Kidney (tissue), 14 donors: ENCODE data around the gene PID1. TPM values are rescaled to one million over a fixed set of nuclear protein-coding genes. Genes with fewer than 3 reads are reported as not detected.

Experiments
- DNase-seq, 5 donors: peaks; one replicate each; pipeline ENCODE4 v3.0.0-alpha.2; 2013 to 2020
- FAIRE-seq: peaks from 2 replicates; lab custom pipeline; 2012; peaks lifted over from hg19 to GRCh38; lab: Jason Lieb, UNC
- H3K27ac ChIP-seq, 2 donors: one replicate each; pipeline ENCODE4 v1.7.0; 2013; ENCODE audit warnings: low read depth in 2 of 2, low read length in 2 of 2, inconsistent platforms in 1 of 2
- H3K27me3 ChIP-seq: one replicate; pipeline ENCODE4 v1.7.1; 2013; ENCODE audit warnings: low read length, inconsistent platforms; ENCODE audit not compliant: control insufficient read depth, insufficient read depth
- H3K36me3 ChIP-seq, 3 donors: one replicate each; pipeline versions ENCODE4 v1.7.0 to v1.7.1; 2013; ENCODE audit warnings: low read length in 3 of 3, control low read depth in 1 of 3, inconsistent platforms in 1 of 3; ENCODE audit not compliant: insufficient read depth in 3 of 3, control insufficient read depth in 2 of 3
- H3K4me1 ChIP-seq, 3 donors: one replicate each; pipeline versions ENCODE4 v1.7.0 to v1.7.1; 2013; ENCODE audit warnings: low read length in 3 of 3, inconsistent platforms in 1 of 3, low read depth in 1 of 3; ENCODE audit not compliant: control insufficient read depth in 2 of 3, insufficient read depth in 2 of 3
- H3K4me3 ChIP-seq, 3 donors: one replicate each; pipeline versions ENCODE4 v1.7.0 to v1.8.1; 2013; ENCODE audit warnings: low read length in 3 of 3, control low read depth in 1 of 3, inconsistent platforms in 1 of 3
- H3K9ac ChIP-seq, 3 donors: one replicate each; pipeline versions ENCODE4 v1.7.0 to v1.7.1; 2013; ENCODE audit warnings: low read length in 3 of 3, control low read depth in 1 of 3, inconsistent platforms in 1 of 3
- H3K9me3 ChIP-seq, 3 donors: one replicate each; pipeline versions ENCODE4 v1.7.0 to v1.7.1; 2013; ENCODE audit warnings: low read length in 3 of 3, control low read depth in 1 of 3, inconsistent platforms in 1 of 3; ENCODE audit not compliant: control insufficient read depth in 2 of 3, insufficient read depth in 1 of 3
- CTCF ChIP-seq: IDR thresholded peaks from 3 replicates; pipeline ENCODE4 v1.5.1; 2012; ENCODE audit warnings: mild to moderate bottlenecking, moderate library complexity, borderline replicate concordance; ENCODE audit not compliant: insufficient read depth; ENCODE audit errors: extremely low read depth
- intact Hi-C: fragments of 100-400 bp; cut with DNase I; formaldehyde crosslinking; loops from one replicate; pipeline ENCODE4 v1.11.1; 2022
- polyA plus RNA-seq: library from polyadenylated mRNA; stranded (reverse); fragments of 350-450 nt; fragmentation: Illumina TruSeq; extraction: RNeasy Lipid Tissue Mini Kit (QIAGEN cat#74804); gene quantifications from one replicate; pipeline ENCODE4 v1.2.3, GENCODE V29; 2014; ENCODE audit warnings: low read depth, low replicate concordance; ENCODE audit not compliant: insufficient read depth
- total RNA-seq: library from RNA; stranded (reverse); fragmentation: NEBNext Ultra II Directional; extraction: Animal tissue kit (Norgen Biotek cat#: 25700); gene quantifications from one replicate; pipeline ENCODE4 v1.2.1, GENCODE V29; 2021
- donor health status: control.
- donor health status: control.
- donor health status: control.
- donor health status: control.
- donor health status: control.
- donor health status: DM: yes; HTN: yes; CAD: no.
- donor health status: Normal renal cell carcinoma (clear cell type).

Gene PID1
- total and polyA plus RNA-seq, 2 donors from 2014 or later: 2.1 to 9.4 TPM

DNA sequence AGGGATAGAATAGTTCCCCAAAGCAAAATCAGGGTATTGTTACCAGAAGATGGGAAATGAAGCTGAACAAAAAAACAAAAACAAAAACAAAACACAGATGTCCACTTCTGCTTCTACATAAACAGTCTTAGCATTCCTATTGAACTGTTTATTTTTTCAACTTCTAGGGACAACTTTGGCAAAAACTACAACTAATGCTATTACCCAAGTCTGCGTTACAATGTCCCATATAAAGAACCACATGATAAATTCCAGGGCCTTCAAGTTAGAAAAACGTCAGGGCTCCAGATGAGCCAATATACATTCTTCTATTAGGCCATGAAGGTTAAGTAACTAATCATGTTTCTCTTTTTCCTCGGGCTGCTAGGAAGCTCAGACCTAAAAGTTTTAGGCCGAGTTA lies 16.9 kb downstream of the PID1 start:
- H3K9me3 ChIP-seq: no peaks in the 10 kb centered on the region
- FAIRE-seq: no peak
- H3K4me3 ChIP-seq: no peak overlapping the region
- no peaks in the 10 kb centered on the region for H3K4me1 ChIP-seq
- H3K27ac ChIP-seq: no peak overlapping the region
- H3K9ac ChIP-seq: no peak overlapping the region
- no peak for DNase-seq
- intact Hi-C loops: no loop called here
- H3K36me3 ChIP-seq: no peaks in the 10 kb centered on the region
- TF ChIP-seq CTCF: no peak
- no peaks in the 10 kb centered on the region for H3K27me3 ChIP-seq

GRCh38 chr2:229252996-229253395 lies 18.1 kb downstream of the PID1 start:
- Histone ChIP-seq H3K9ac (no peak overlapping the region), H3K4me3 (no peak overlapping the region), H3K4me1 (peaks cover 0 to 1% (median 0%) of the 10 kb centered on the region in 3 donors), H3K27ac (no peak overlapping the region), H3K36me3 (no peaks in the 10 kb centered on the region), H3K27me3 (no peaks in the 10 kb centered on the region), H3K9me3 (no peaks in the 10 kb centered on the region)
- intact Hi-C loops: no loop called here
- no peak for TF ChIP-seq CTCF
- DNase-seq (no peak), FAIRE-seq (no peak)

DNA sequence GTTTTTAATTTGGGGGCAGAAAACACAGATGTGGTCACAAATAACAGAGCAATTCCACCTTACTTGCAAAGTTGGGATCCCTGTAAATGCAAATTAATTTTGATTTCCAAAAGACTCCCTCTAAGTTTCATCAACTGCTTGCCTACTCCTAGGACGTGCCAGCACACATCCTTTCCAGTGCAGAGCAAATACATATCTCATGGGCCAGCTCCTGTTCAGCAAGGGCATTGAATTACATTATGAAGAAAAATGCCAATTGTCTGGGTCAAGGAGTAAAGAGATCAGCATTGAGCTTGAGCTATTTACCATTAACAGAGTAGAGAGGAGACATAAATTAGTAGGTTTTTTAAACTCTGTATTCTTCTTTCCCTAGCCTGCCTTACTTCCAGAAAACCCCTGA lies 18.8 kb downstream of the PID1 start:
- Histone ChIP-seq H3K9ac (no peak overlapping the region), H3K27me3 (no peaks in the 10 kb centered on the region), H3K4me3 (no peak overlapping the region), H3K4me1 (peaks cover 0 to 2% (median 0%) of the 10 kb centered on the region in 3 donors), H3K27ac (no peak overlapping the region), H3K9me3 (no peaks in the 10 kb centered on the region), H3K36me3 (no peaks in the 10 kb centered on the region)
- no peak for DNase-seq
- intact Hi-C loops: no loop called here
- TF ChIP-seq CTCF: no peak
- FAIRE-seq: no peak

DNA sequence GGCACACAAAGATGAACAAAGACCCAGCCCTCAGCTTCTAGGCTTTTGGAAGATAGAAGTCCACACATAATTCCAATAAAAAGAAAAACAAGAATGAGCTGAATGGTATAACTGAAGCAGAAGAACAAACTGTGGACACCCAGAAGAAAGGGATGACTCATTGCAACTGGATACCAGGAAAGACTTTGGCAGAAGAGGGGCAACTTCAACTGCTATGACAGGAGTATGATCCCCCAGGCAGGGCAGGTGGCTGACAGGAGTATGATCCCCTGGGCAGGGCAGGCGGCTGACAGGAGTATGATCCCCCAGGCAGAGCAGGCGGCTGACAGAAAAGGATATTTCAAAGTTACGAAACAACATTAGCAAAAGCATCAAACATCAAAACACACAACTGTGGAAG lies 21.6 kb downstream of the PID1 start:
- H3K27me3 ChIP-seq: no peaks in the 10 kb centered on the region
- TF ChIP-seq CTCF: no peak
- FAIRE-seq (no peak), DNase-seq (no peak)
- peaks cover 0 to 2% (median 0%) of the 10 kb centered on the region in 3 donors for H3K4me1 ChIP-seq
- no peaks in the 10 kb centered on the region for H3K36me3 ChIP-seq
- H3K4me3 ChIP-seq: no peak overlapping the region
- no peaks in the 10 kb centered on the region for H3K9me3 ChIP-seq
- H3K27ac ChIP-seq: no peak overlapping the region
- H3K9ac ChIP-seq: no peak overlapping the region
- intact Hi-C loops: no loop called here
